ENCODE results near the gene APEH.
A peak's percentile ranks its signal among the peaks of the same experiment; 100 is the strongest.
"Not testable (repeated sequence)": the region's sequence is repeated elsewhere in the genome, so short reads cannot be mapped to it uniquely, and the experiment has no call there.

The APEH gene

GRCh38 chr3:49681232-49681522 is 7.0 kb downstream of the APEH start:
- TF ChIP-seq CTCF (IDR thresholded peaks at IDR 0.05): no peak
- Histone ChIP-seq H3K9me3 (no peaks in the 10 kb centered on the region), H3K27ac (no peak overlapping the region), H3K36me3 (peaks cover 90% of the 10 kb centered on the region), H3K4me1 (ENCODE audit: control insufficient read depth in 1 of 2, insufficient read depth in 1 of 2, low read depth in 1 of 2, low read length in 1 of 2) (peaks cover 0 to under 1% of the 10 kb centered on the region in 2 experiments), H3K4me3 (ENCODE audit: low read depth in 1 of 2, low read length in 1 of 2) (no peak overlapping the region), H3K27me3 (peaks cover 17% of the 10 kb centered on the region)

GRCh38 chr3:49681543-49681942 is 7.4 kb downstream of the APEH start:
- H3K27ac ChIP-seq: no peak overlapping the region
- TF ChIP-seq CTCF (IDR thresholded peaks at IDR 0.05): no peak

GRCh38 chr3:49683162-49683561 is 9.0 kb downstream of the APEH start:
- no peak for TF ChIP-seq CTCF (IDR thresholded peaks at IDR 0.05)
- Histone ChIP-seq H3K27ac (no peak overlapping the region), H3K9me3 (no peaks in the 10 kb centered on the region), H3K4me3 (ENCODE audit: low read depth in 1 of 2, low read length in 1 of 2) (no peak overlapping the region), H3K27me3 (peaks cover 37% of the 10 kb centered on the region), H3K36me3 (peaks cover 70% of the 10 kb centered on the region), H3K4me1 (ENCODE audit: control insufficient read depth in 1 of 2, insufficient read depth in 1 of 2, low read depth in 1 of 2, low read length in 1 of 2) (peaks cover 0 to 10% of the 10 kb centered on the region in 2 experiments)

More at GRCh38 chr3:49681543-49681942, 7.4 kb downstream of the APEH start:
- H3K36me3 ChIP-seq: peaks cover 86% of the 10 kb centered on the region
- H3K4me3 ChIP-seq (ENCODE audit: low read depth in 1 of 2, low read length in 1 of 2): no peak overlapping the region
- peaks cover 0 to 4% of the 10 kb centered on the region in 2 experiments for H3K4me1 ChIP-seq (ENCODE audit: control insufficient read depth in 1 of 2, insufficient read depth in 1 of 2, low read depth in 1 of 2, low read length in 1 of 2)
- peaks cover 20% of the 10 kb centered on the region for H3K27me3 ChIP-seq
- H3K9me3 ChIP-seq: no peaks in the 10 kb centered on the region

- not testable (repeated sequence) for H3K9me3 ChIP-seq; H3K4me3 ChIP-seq (ENCODE audit: low read depth in 1 of 2, low read length in 1 of 2); H3K27ac ChIP-seq
- Histone ChIP-seq H3K4me1 (ENCODE audit: control insufficient read depth in 1 of 2, insufficient read depth in 1 of 2, low read depth in 1 of 2, low read length in 1 of 2) (peaks cover 7 to 16% of the 10 kb centered on the region in 2 experiments), H3K36me3 (peaks cover 57% of the 10 kb centered on the region), H3K27me3 (peaks cover 38% of the 10 kb centered on the region)
These were observed 10.3 kb downstream of the APEH start for GRCh38 chr3:49684453-49684852.

- peaks cover 12 to 20% of the 10 kb centered on the region in 2 experiments for H3K4me1 ChIP-seq (ENCODE audit: control insufficient read depth in 1 of 2, insufficient read depth in 1 of 2, low read depth in 1 of 2, low read length in 1 of 2)
- H3K36me3 ChIP-seq: peaks cover 51% of the 10 kb centered on the region
These were observed 11.0 kb downstream of the APEH start for GRCh38 chr3:49685103-49685502.

GRCh38 chr3:49685846-49686245 is 11.7 kb downstream of the APEH start:
- H3K27ac ChIP-seq; H3K9me3 ChIP-seq; H3K4me3 ChIP-seq (ENCODE audit: low read depth in 1 of 2, low read length in 1 of 2): not testable (repeated sequence)
- Histone ChIP-seq H3K4me1 (ENCODE audit: control insufficient read depth in 1 of 2, insufficient read depth in 1 of 2, low read depth in 1 of 2, low read length in 1 of 2) (peaks cover 19 to 26% of the 10 kb centered on the region in 2 experiments), H3K27me3 (peaks cover 38% of the 10 kb centered on the region), H3K36me3 (peaks cover 43% of the 10 kb centered on the region)

More at GRCh38 chr3:49685103-49685502, 11.0 kb downstream of the APEH start:
- not testable (repeated sequence) for H3K4me3 ChIP-seq (ENCODE audit: low read depth in 1 of 2, low read length in 1 of 2); H3K9me3 ChIP-seq; H3K27ac ChIP-seq
- peaks cover 38% of the 10 kb centered on the region for H3K27me3 ChIP-seq

- H3K4me1 ChIP-seq (ENCODE audit: control insufficient read depth in 1 of 2, insufficient read depth in 1 of 2, low read depth in 1 of 2, low read length in 1 of 2): peaks cover 24 to 28% of the 10 kb centered on the region in 2 experiments
- H3K27ac ChIP-seq; H3K9me3 ChIP-seq; H3K4me3 ChIP-seq (ENCODE audit: low read depth in 1 of 2, low read length in 1 of 2): not testable (repeated sequence)
- H3K36me3 ChIP-seq: peaks cover 38% of the 10 kb centered on the region
- H3K27me3 ChIP-seq: peaks cover 38% of the 10 kb centered on the region
These were observed 12.2 kb downstream of the APEH start for GRCh38 chr3:49686346-49686745.

- H3K27ac ChIP-seq; H3K4me3 ChIP-seq (ENCODE audit: low read depth in 1 of 2, low read length in 1 of 2); H3K9me3 ChIP-seq: not testable (repeated sequence)
- Histone ChIP-seq H3K27me3 (peaks cover 38% of the 10 kb centered on the region), H3K36me3 (peaks cover 35% of the 10 kb centered on the region), H3K4me1 (ENCODE audit: control insufficient read depth in 1 of 2, insufficient read depth in 1 of 2, low read depth in 1 of 2, low read length in 1 of 2) (peaks cover 24 to 28% of the 10 kb centered on the region in 2 experiments)
These were observed 12.7 kb downstream of the APEH start for GRCh38 chr3:49686769-49687423.

- peaks cover 31% of the 10 kb centered on the region for H3K36me3 ChIP-seq
- peaks cover 24 to 28% of the 10 kb centered on the region in 2 experiments for H3K4me1 ChIP-seq (ENCODE audit: control insufficient read depth in 1 of 2, insufficient read depth in 1 of 2, low read depth in 1 of 2, low read length in 1 of 2)
- H3K4me3 ChIP-seq (ENCODE audit: low read depth in 1 of 2, low read length in 1 of 2); H3K9me3 ChIP-seq; H3K27ac ChIP-seq: not testable (repeated sequence)
- H3K27me3 ChIP-seq: peaks cover 38% of the 10 kb centered on the region
These were observed 13.3 kb downstream of the APEH start for GRCh38 chr3:49687424-49687795.

GRCh38 chr3:49688338-49689045 is 14.3 kb downstream of the APEH start:
- Histone ChIP-seq H3K4me1 (ENCODE audit: control insufficient read depth in 1 of 2, insufficient read depth in 1 of 2, low read depth in 1 of 2, low read length in 1 of 2) (peaks cover 24 to 28% of the 10 kb centered on the region in 2 experiments), H3K27ac (peak overlapping the region; percentile 67), H3K4me3 (ENCODE audit: low read depth in 1 of 2, low read length in 1 of 2) (peak overlapping the region; percentile 95 to 99), H3K36me3 (peaks cover 20% of the 10 kb centered on the region), H3K27me3 (peaks cover 38% of the 10 kb centered on the region)
- not testable (repeated sequence) for H3K9me3 ChIP-seq
